ENCODE measurements around the gene PLA2G4C. TPM values are rescaled to one million over a fixed set of nuclear protein-coding genes. Genes with fewer than 3 reads are reported as not detected.

The PLA2G4C gene
- polyA plus RNA-seq, 3 donors, result 3.8 to 14.5 (median 8.5) TPM

- Histone ChIP-seq H2AFZ (ENCODE audit: insufficient read depth, low read depth, low read length, poor library complexity, severe bottlenecking) (no peak overlapping the region), H3K27ac (ENCODE audit: low read depth in 1 of 2, low read length in 2 of 2) (no peak overlapping the region), H3K27me3 (ENCODE audit: control insufficient read depth in 2 of 2, insufficient read depth in 2 of 2, low read length in 2 of 2) (no peaks in the 10 kb centered on the region), H3K9ac (ENCODE audit: insufficient read depth, low read length, poor library complexity, severe bottlenecking) (no peak overlapping the region), H3K9me3 (replicated peaks in 1 of 2; ENCODE audit: control insufficient read depth in 1 of 2, insufficient read depth in 1 of 2, low read length in 2 of 2) (no peaks in the 10 kb centered on the region), H3K36me3 (replicated peaks in 1 of 2; ENCODE audit: control insufficient read depth in 1 of 2, insufficient read depth in 2 of 2, low read length in 2 of 2) (no peaks in the 10 kb centered on the region), H3K4me1 (ENCODE audit: control insufficient read depth in 1 of 2, insufficient read depth in 2 of 2, low read length in 2 of 2) (no peaks in the 10 kb centered on the region), H3K79me2 (ENCODE audit: insufficient read depth, low read length) (no peaks in the 10 kb centered on the region), H3K4me3 (replicated peaks in 1 of 3; ENCODE audit: low read depth in 2 of 3, low read length in 3 of 3) (no peak overlapping the region), H4K20me1 (ENCODE audit: insufficient read depth, low read length) (no peaks in the 10 kb centered on the region), H3K4me2 (replicated peaks; ENCODE audit: extremely low read depth, low read length, poor library complexity, severe bottlenecking) (no peak overlapping the region)
- intact Hi-C loops (cut with micrococcal nuclease), result no loop called here
- DNase-seq, result no peak
- Mint-ChIP-seq H3K4me1 (no peaks in the 10 kb centered on the region), H3K27me3 (ENCODE audit: low read depth in 3 of 3) (peaks cover 9 to 10% (median 10%) of the 10 kb centered on the region in 3 donors), H3K4me3 (no peak overlapping the region), H3K9me3 (peaks cover 0 to 3% (median under 1%) of the 10 kb centered on the region in 7 donors), H3K27ac (no peak overlapping the region), H3K36me3 (no peaks in the 10 kb centered on the region)
- TF ChIP-seq CTCF (IDR thresholded peaks at IDR 0.05), result no peak
- WGBS (ENCODE audit: insufficient coverage), result 56% methylated on average over 1 of the region's 2 CpGs
Observed at GRCh38 chr19:48069435-48069834, 41.2 kb downstream of the PLA2G4C start.

- no peaks in the 10 kb centered on the region for H3K9me3 ChIP-seq (replicated peaks in 1 of 2; ENCODE audit: control insufficient read depth in 1 of 2, insufficient read depth in 1 of 2, low read length in 2 of 2)
- H3K36me3 ChIP-seq (replicated peaks in 1 of 2; ENCODE audit: control insufficient read depth in 1 of 2, insufficient read depth in 2 of 2, low read length in 2 of 2), result no peaks in the 10 kb centered on the region
- TF ChIP-seq CTCF (IDR thresholded peaks at IDR 0.05), result no peak
- no peak overlapping the region for H3K9ac ChIP-seq (ENCODE audit: insufficient read depth, low read length, poor library complexity, severe bottlenecking)
- H3K4me1 ChIP-seq (ENCODE audit: control insufficient read depth in 1 of 2, insufficient read depth in 2 of 2, low read length in 2 of 2), result no peaks in the 10 kb centered on the region
- Mint-ChIP-seq H3K4me3 (no peak overlapping the region), H3K27ac (no peak overlapping the region), H3K4me1 (no peaks in the 10 kb centered on the region), H3K27me3 (ENCODE audit: low read depth in 3 of 3) (peaks cover 13 to 21% (median 19%) of the 10 kb centered on the region in 3 donors), H3K9me3 (peaks cover 0 to 3% (median 0%) of the 10 kb centered on the region in 7 donors), H3K36me3 (no peaks in the 10 kb centered on the region)
- intact Hi-C loops (cut with micrococcal nuclease), result no loop called here
- no peak overlapping the region for H2AFZ ChIP-seq (ENCODE audit: insufficient read depth, low read depth, low read length, poor library complexity, severe bottlenecking)
- no peak overlapping the region for H3K4me3 ChIP-seq (replicated peaks in 1 of 3; ENCODE audit: low read depth in 2 of 3, low read length in 3 of 3)
- WGBS (ENCODE audit: insufficient coverage), result no CpG with 5 or more reads among the region's 2 CpGs
- no peak for DNase-seq
- no peaks in the 10 kb centered on the region for H3K79me2 ChIP-seq (ENCODE audit: insufficient read depth, low read length)
- H4K20me1 ChIP-seq (ENCODE audit: insufficient read depth, low read length), result no peaks in the 10 kb centered on the region
- no peaks in the 10 kb centered on the region for H3K27me3 ChIP-seq (ENCODE audit: control insufficient read depth in 2 of 2, insufficient read depth in 2 of 2, low read length in 2 of 2)
- no peak overlapping the region for H3K27ac ChIP-seq (ENCODE audit: low read depth in 1 of 2, low read length in 2 of 2)
- no peak overlapping the region for H3K4me2 ChIP-seq (replicated peaks; ENCODE audit: extremely low read depth, low read length, poor library complexity, severe bottlenecking)
Observed at GRCh38 chr19:48064509-48064908, 46.1 kb downstream of the PLA2G4C start.
